HCT116 (cell line): ENCODE measurements around the gene TEX264.

Experiments
- EGR1 ChIP-seq: IDR thresholded peaks from 2 replicates; pipeline ENCODE4 v1.6.1; 2012; ENCODE audit warnings: low read depth
- EZH2 ChIP-seq: fragments of 200-600 bp; sonication (generic); IDR thresholded peaks from 2 replicates; pipeline ENCODE4 v1.6.1; 2017; ENCODE audit warnings: antibody characterized with exemption, mixed run types
- POLR2A ChIP-seq: IDR thresholded peaks from 2 replicates; pipeline ENCODE4 v1.7.0; 2011; ENCODE audit warnings: borderline replicate concordance; ENCODE audit not compliant: insufficient read depth, insufficient read length; ENCODE audit errors: extremely low read depth
- SP1 ChIP-seq: IDR thresholded peaks from 2 replicates; pipeline ENCODE4 v1.6.1; 2012; ENCODE audit warnings: low read depth
- TF ChIP-seq, protein P1 (sequence below), 3 experiments: fragments of 200-600 bp in 1 of 3; sonication (generic) in 1 of 3; IDR thresholded peaks in 2 of 3; conservative IDR thresholded peaks in 1 of 3; 2 replicates each; pipeline ENCODE4 v1.5.1; 2012 to 2017; ENCODE audit warnings: low read depth in 2 of 3, low read length in 2 of 3, antibody characterized with exemption in 1 of 3, borderline replicate concordance in 1 of 3, control low read depth in 1 of 3, mild to moderate bottlenecking in 1 of 3, mixed read lengths in 1 of 3, mixed run types in 1 of 3, moderate library complexity in 1 of 3; ENCODE audit not compliant: insufficient read depth in 1 of 3
- TF ChIP-seq, protein P2 (sequence below): IDR thresholded peaks from 2 replicates; pipeline ENCODE4 v1.6.1; 2012

DNA sequence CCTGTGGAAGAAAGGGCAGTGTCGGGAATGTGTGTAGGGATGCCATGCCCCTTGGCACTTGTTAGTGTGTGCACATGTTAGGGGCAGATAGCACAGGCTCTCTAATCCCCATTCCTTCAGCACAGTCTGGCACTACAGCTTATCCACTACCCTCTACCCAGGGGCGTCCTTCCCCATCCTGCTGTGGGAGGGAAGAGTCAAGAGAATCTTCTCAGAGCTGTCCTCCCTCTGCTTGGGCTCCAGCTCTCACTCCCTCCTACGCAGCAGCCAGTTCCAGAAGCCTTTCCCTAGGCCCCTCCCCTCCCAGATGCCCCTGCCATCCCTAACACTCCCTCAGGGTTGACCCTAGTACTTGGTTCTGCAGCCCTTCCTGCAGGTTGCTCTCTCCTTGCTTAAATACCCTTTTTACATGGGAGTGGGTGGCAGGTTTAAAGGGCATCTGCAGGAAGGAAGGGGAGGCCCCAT lies 35.0 kb downstream of the TEX264 start:
- TF ChIP-seq EGR1 (no peak), EZH2 (no peak), SP1 (no peak), POLR2A (no peak)
- TF ChIP-seq, protein P1, sequence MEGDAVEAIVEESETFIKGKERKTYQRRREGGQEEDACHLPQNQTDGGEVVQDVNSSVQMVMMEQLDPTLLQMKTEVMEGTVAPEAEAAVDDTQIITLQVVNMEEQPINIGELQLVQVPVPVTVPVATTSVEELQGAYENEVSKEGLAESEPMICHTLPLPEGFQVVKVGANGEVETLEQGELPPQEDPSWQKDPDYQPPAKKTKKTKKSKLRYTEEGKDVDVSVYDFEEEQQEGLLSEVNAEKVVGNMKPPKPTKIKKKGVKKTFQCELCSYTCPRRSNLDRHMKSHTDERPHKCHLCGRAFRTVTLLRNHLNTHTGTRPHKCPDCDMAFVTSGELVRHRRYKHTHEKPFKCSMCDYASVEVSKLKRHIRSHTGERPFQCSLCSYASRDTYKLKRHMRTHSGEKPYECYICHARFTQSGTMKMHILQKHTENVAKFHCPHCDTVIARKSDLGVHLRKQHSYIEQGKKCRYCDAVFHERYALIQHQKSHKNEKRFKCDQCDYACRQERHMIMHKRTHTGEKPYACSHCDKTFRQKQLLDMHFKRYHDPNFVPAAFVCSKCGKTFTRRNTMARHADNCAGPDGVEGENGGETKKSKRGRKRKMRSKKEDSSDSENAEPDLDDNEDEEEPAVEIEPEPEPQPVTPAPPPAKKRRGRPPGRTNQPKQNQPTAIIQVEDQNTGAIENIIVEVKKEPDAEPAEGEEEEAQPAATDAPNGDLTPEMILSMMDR (IDR thresholded peaks at IDR 0.05 in 2 of 3, conservative IDR thresholded peaks at IDR 0.05 in 1 of 3; ENCODE audit: borderline replicate concordance in 1 of 3, insufficient read depth in 1 of 3, low read depth in 2 of 3, low read length in 2 of 3) = no peak
- TF ChIP-seq, protein P2, sequence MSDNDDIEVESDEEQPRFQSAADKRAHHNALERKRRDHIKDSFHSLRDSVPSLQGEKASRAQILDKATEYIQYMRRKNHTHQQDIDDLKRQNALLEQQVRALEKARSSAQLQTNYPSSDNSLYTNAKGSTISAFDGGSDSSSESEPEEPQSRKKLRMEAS = no peak
